Heart right ventricle (tissue), 16 donors: ENCODE data around the gene LYZL2. TPM values are rescaled to one million over a fixed set of nuclear protein-coding genes. Genes with fewer than 3 reads are reported as not detected.
A peak's percentile ranks its signal among the peaks of the same experiment; 100 is the strongest.

ENCODE experiments used
- ATAC-seq, 8 donors: fragments of 200-7000 bp; cut with Tn5 transposase; one replicate each; pipeline ENCODE4 v1.9.1; 2020; ENCODE audit warnings: mild to moderate bottlenecking in 8 of 8, moderate library complexity in 8 of 8, moderate number of reproducible peaks in 1 of 8
- DNase-seq, 2 donors: peaks; one replicate each; pipeline ENCODE4 v3.0.0-alpha.2; 2020
- H3K27ac ChIP-seq, 10 donors: fragments of 200-600 bp; sonication (generic) in 2 of 10; one replicate each; pipeline versions ENCODE4 v1.5.0 to v1.8.0; 2020 to 2022; ENCODE audit warnings: mild to moderate bottlenecking in 3 of 10
- H3K27me3 ChIP-seq, 7 donors: fragments of 200-600 bp; one replicate each; pipeline ENCODE4 v1.8.0; 2021 to 2022; ENCODE audit warnings: mild to moderate bottlenecking in 2 of 7
- H3K36me3 ChIP-seq, 9 donors: fragments of 200-600 bp; sonication (generic) in 1 of 9; one replicate each; pipeline versions ENCODE4 v1.5.0 to v1.8.0; 2020 to 2022; ENCODE audit warnings: mild to moderate bottlenecking in 2 of 9
- H3K4me1 ChIP-seq, 9 donors: fragments of 200-600 bp; sonication (generic) in 1 of 9; one replicate each; pipeline versions ENCODE4 v1.5.0 to v1.8.0; 2020 to 2022; ENCODE audit warnings: mild to moderate bottlenecking in 4 of 9
- H3K4me3 ChIP-seq, 10 donors: fragments of 200-600 bp; sonication (generic) in 2 of 10; one replicate each; pipeline versions ENCODE4 v1.5.0 to v1.8.0; 2020 to 2022; ENCODE audit warnings: mild to moderate bottlenecking in 7 of 10, moderate library complexity in 2 of 10
- H3K9me3 ChIP-seq, 11 donors: fragments of 200-600 bp in 10 of 11; sonication (generic) in 2 of 11; one replicate each; pipeline versions ENCODE4 v1.5.0 to v1.8.0; 2013 to 2022; ENCODE audit warnings: mild to moderate bottlenecking in 2 of 11, control low read depth in 1 of 11, moderate library complexity in 1 of 11
- WGBS, 2 donors: extraction: QIAGEN DNeasy Blood & Tissue Kit; methylation state at CpG; one replicate each; pipeline ENCODE4 v1.1.7; 2013; ENCODE audit warnings: inconsistent platforms in 1 of 2; 5-methylcytosine and 5-hydroxymethylcytosine counted together
- intact Hi-C, 10 donors: fragments of 100-400 bp; cut with DNase I; formaldehyde crosslinking; loops; one replicate each; pipeline versions ENCODE4 v1.11.1 to v1.14.2; 2022
- polyA plus RNA-seq, 2 donors: library from polyadenylated mRNA; stranded (reverse); fragments of 200-250 nt; gene quantifications; one replicate each; pipeline ENCODE4 v1.2.3, GENCODE V29; 2013
- total RNA-seq, 10 donors: library from RNA; stranded (reverse); fragmentation: NEBNext Ultra II Directional in 3 of 10; extraction: Animal tissue kit (Norgen Biotek cat#: 25700) in 3 of 10; gene quantifications; one replicate each; pipeline versions ENCODE4 v1.2.1 to v1.2.4, GENCODE V29; 2021 to 2023
- TF ChIP-seq, protein P1 (sequence below), 9 donors: fragments of 200-600 bp; sonication (generic) in 2 of 9; IDR thresholded peaks; one replicate each; pipeline versions ENCODE4 v1.5.0 to v1.8.0; 2021 to 2022; ENCODE audit warnings: antibody characterized with exemption in 9 of 9, mild to moderate bottlenecking in 5 of 9, moderate library complexity in 1 of 9
- donor health status: Arrhythmogenic right ventricular cardiomyopathy.
- donor health status: ischemic (EF 13 %, LVEDD 7.1; RV severe dilation, severe dysfunction).
- donor health status: healthy with polysubstance abuse.
- donor health status: DM: no; HTN: yes; CAD: no.
- donor health status: DM: no; HTN: no; CAD: no.
- donor health status: ischemic (EF 25% LVEDD 6.9; RV normal size, moderate dysfunction).
- donor health status: ischemic (EF 25% LVEDD 5.7; RV mildly dilated, moderate dysfunction).
- donor health status: healthy.
- donor health status: DM: yes; HTN: yes; CAD: no.
- donor health status: Ischemic cardiomyopathy.
- donor health status: ischemic (EF 35%, LVEDD 5.7; RV mildly dilated, moderate dysfunction).
- donor health status: nonischemic (EF 11% LVEDD 7.7; RV severe dilation, severe dysfunction).
- donor health status: DM: yes; HTN: yes; CAD: no.
- donor health status: PGD.
- donor health status: ischemic (EF 29% LVEDD 5.4; RV normal size, mild dysfunction).
- donor health status: nonischemic (EF 23%, LVEDD 6.1; RV moderate dilation, normal function).

Gene LYZL2
- total and polyA plus RNA-seq, 12 donors, result not detected

DNA sequence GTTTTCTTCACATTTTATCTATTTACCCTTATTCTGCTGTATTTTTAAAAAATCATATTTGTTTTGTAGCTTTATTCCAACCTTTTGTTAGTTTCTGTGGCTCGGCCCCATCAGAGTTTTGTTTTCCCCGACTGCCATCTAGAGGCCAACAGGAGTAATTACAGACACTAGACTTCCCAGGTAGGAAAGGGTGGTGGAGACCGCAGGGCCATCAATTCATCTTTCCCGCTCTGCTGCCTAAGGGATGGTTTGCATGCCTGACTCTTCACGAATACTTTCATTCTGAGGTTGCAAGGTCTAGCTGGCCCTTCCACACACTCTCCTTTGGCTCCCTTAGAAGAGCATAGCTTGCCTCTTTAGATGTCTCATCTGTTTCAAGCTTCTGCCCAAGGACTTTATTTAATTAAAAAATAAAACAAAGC, 38.3 kb downstream of the LYZL2 start:
- DNase-seq, result peak in 1 of 2 donors; percentile 19

GRCh38 chr10:30589441-30589840, 40.1 kb downstream of the LYZL2 start:
- H3K9me3 ChIP-seq, result no peaks in the 10 kb centered on the region
- no peaks in the 10 kb centered on the region for H3K36me3 ChIP-seq
- intact Hi-C loops, result loop anchor here in 4 of 10 donors (5.0 to 10.0 kb wide), 3 partner anchors 52 to 57 kb away; no protein-coding TSS in a partner anchor
- ATAC-seq (peak in 2 of 8 donors; percentile 39 to 47), DNase-seq (peak in 1 of 2 donors; percentile 37)
- TF ChIP-seq, protein P1, sequence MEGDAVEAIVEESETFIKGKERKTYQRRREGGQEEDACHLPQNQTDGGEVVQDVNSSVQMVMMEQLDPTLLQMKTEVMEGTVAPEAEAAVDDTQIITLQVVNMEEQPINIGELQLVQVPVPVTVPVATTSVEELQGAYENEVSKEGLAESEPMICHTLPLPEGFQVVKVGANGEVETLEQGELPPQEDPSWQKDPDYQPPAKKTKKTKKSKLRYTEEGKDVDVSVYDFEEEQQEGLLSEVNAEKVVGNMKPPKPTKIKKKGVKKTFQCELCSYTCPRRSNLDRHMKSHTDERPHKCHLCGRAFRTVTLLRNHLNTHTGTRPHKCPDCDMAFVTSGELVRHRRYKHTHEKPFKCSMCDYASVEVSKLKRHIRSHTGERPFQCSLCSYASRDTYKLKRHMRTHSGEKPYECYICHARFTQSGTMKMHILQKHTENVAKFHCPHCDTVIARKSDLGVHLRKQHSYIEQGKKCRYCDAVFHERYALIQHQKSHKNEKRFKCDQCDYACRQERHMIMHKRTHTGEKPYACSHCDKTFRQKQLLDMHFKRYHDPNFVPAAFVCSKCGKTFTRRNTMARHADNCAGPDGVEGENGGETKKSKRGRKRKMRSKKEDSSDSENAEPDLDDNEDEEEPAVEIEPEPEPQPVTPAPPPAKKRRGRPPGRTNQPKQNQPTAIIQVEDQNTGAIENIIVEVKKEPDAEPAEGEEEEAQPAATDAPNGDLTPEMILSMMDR (IDR thresholded peaks at IDR 0.05), result no peak
- peaks cover 0 to 23% (median 3%) of the 10 kb centered on the region in 9 donors for H3K4me1 ChIP-seq
- H3K27ac ChIP-seq, result no peak overlapping the region
- H3K27me3 ChIP-seq, result peaks cover 0 to 5% (median 0%) of the 10 kb centered on the region in 7 donors
- H3K4me3 ChIP-seq, result no peak overlapping the region
- 68 to 77% methylated on average over 7 of the region's 7 CpGs for WGBS, 2 donors

More for the DNA sequence above, 38.3 kb downstream of the LYZL2 start:
- Histone ChIP-seq H3K9me3 (no peaks in the 10 kb centered on the region), H3K27ac (no peak overlapping the region), H3K4me1 (peaks cover 0 to 21% (median 0%) of the 10 kb centered on the region in 9 donors), H3K27me3 (peaks cover 0 to 5% (median 0%) of the 10 kb centered on the region in 7 donors), H3K4me3 (no peak overlapping the region), H3K36me3 (no peaks in the 10 kb centered on the region)
- intact Hi-C loops, result loop anchor here (1.0 to 5.0 kb wide), 6 partner anchors 179 to 206 kb away; no protein-coding TSS in a partner anchor
- TF ChIP-seq, protein P1 (IDR thresholded peaks at IDR 0.05), result peak; percentile 62 to 92 (median 81)
- ATAC-seq, result peak in 6 of 8 donors; percentile 42 to 72 (median 58)
- 1 to 5% methylated on average over 5 of the region's 5 CpGs for WGBS, 2 donors

- TF ChIP-seq, protein P1 (IDR thresholded peaks at IDR 0.05), result no peak
- H3K4me1 ChIP-seq, result peaks cover 0 to 42% (median 17%) of the 10 kb centered on the region in 9 donors
- H3K4me3 ChIP-seq, result no peak overlapping the region
- no peaks in the 10 kb centered on the region for H3K36me3 ChIP-seq
- WGBS, 2 donors, result 42 to 52% methylated on average over 8 of the region's 8 CpGs
- ATAC-seq (peak in 3 of 8 donors; percentile 23 to 43 (median 25)), DNase-seq (peak in 1 of 2 donors; percentile 23)
- H3K27ac ChIP-seq, result peak overlapping the region in 3 of 10 donors; percentile 11 to 58 (median 36)
- no peaks in the 10 kb centered on the region for H3K9me3 ChIP-seq
- peaks cover 0 to 5% (median 0%) of the 10 kb centered on the region in 7 donors for H3K27me3 ChIP-seq
- intact Hi-C loops, result loop anchor here in 4 of 10 donors (5.0 to 10.0 kb wide), 3 partner anchors 50 to 55 kb away; no protein-coding TSS in a partner anchor
These were observed 42.0 kb downstream of the LYZL2 start for GRCh38 chr10:30587522-30588031.

DNA sequence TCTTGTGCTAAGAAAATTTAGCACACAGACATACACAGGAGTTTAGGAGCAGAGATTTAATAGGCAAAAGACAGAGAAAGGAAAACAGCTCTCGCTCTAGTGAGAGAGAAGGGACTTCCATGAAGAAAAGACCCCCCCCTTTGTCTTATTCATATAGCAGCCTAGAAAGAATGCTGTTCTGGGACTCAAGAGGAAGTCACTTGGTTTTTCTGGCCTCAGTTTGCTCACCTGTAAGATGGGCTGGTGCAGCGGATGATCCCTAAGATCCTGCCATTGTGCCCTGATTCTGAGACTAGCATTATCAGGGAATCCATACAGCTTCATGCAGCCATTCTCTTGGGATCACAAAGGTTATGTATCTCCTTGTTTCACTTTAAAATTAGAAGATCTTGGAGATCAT, 42.7 kb downstream of the LYZL2 start:
- DNase-seq, result no peak
- peaks cover 0 to 49% (median 18%) of the 10 kb centered on the region in 9 donors for H3K4me1 ChIP-seq
- 98 to 100% methylated on average over 2 of the region's 2 CpGs for WGBS, 2 donors
- H3K4me3 ChIP-seq, result no peak overlapping the region
- no peaks in the 10 kb centered on the region for H3K27me3 ChIP-seq
- TF ChIP-seq, protein P1 (IDR thresholded peaks at IDR 0.05), result no peak
- H3K36me3 ChIP-seq, result no peaks in the 10 kb centered on the region
- intact Hi-C loops, result loop anchor here in 4 of 10 donors (5.0 to 10.0 kb wide), 3 partner anchors 50 to 55 kb away; no protein-coding TSS in a partner anchor
- peak overlapping the region in 1 of 10 donors; percentile 58 for H3K27ac ChIP-seq
- ATAC-seq, result no peak
- H3K9me3 ChIP-seq, result no peaks in the 10 kb centered on the region
